Kidney (tissue), 14 donors: ENCODE measurements around the gene NOTUM. TPM values are rescaled to one million over a fixed set of nuclear protein-coding genes. Genes with fewer than 3 reads are reported as not detected.

Source experiments
- DNase-seq, 5 donors: peaks; one replicate each; pipeline ENCODE4 v3.0.0-alpha.2; 2013 to 2020
- FAIRE-seq: peaks from 2 replicates; lab custom pipeline; 2012; peaks lifted over from hg19 to GRCh38; lab: Jason Lieb, UNC
- H3K27ac ChIP-seq, 2 donors: one replicate each; pipeline ENCODE4 v1.7.0; 2013; ENCODE audit warnings: low read depth in 2 of 2, low read length in 2 of 2, inconsistent platforms in 1 of 2
- H3K27me3 ChIP-seq: one replicate; pipeline ENCODE4 v1.7.1; 2013; ENCODE audit warnings: low read length, inconsistent platforms; ENCODE audit not compliant: control insufficient read depth, insufficient read depth
- H3K36me3 ChIP-seq, 3 donors: one replicate each; pipeline versions ENCODE4 v1.7.0 to v1.7.1; 2013; ENCODE audit warnings: low read length in 3 of 3, control low read depth in 1 of 3, inconsistent platforms in 1 of 3; ENCODE audit not compliant: insufficient read depth in 3 of 3, control insufficient read depth in 2 of 3
- H3K4me1 ChIP-seq, 3 donors: one replicate each; pipeline versions ENCODE4 v1.7.0 to v1.7.1; 2013; ENCODE audit warnings: low read length in 3 of 3, inconsistent platforms in 1 of 3, low read depth in 1 of 3; ENCODE audit not compliant: control insufficient read depth in 2 of 3, insufficient read depth in 2 of 3
- H3K4me3 ChIP-seq, 3 donors: one replicate each; pipeline versions ENCODE4 v1.7.0 to v1.8.1; 2013; ENCODE audit warnings: low read length in 3 of 3, control low read depth in 1 of 3, inconsistent platforms in 1 of 3
- H3K9ac ChIP-seq, 3 donors: one replicate each; pipeline versions ENCODE4 v1.7.0 to v1.7.1; 2013; ENCODE audit warnings: low read length in 3 of 3, control low read depth in 1 of 3, inconsistent platforms in 1 of 3
- H3K9me3 ChIP-seq, 3 donors: one replicate each; pipeline versions ENCODE4 v1.7.0 to v1.7.1; 2013; ENCODE audit warnings: low read length in 3 of 3, control low read depth in 1 of 3, inconsistent platforms in 1 of 3; ENCODE audit not compliant: control insufficient read depth in 2 of 3, insufficient read depth in 1 of 3
- CTCF ChIP-seq: IDR thresholded peaks from 3 replicates; pipeline ENCODE4 v1.5.1; 2012; ENCODE audit warnings: mild to moderate bottlenecking, moderate library complexity, borderline replicate concordance; ENCODE audit not compliant: insufficient read depth; ENCODE audit errors: extremely low read depth
- intact Hi-C: fragments of 100-400 bp; cut with DNase I; formaldehyde crosslinking; loops from one replicate; pipeline ENCODE4 v1.11.1; 2022
- polyA plus RNA-seq: library from polyadenylated mRNA; stranded (reverse); fragments of 350-450 nt; fragmentation: Illumina TruSeq; extraction: RNeasy Lipid Tissue Mini Kit (QIAGEN cat#74804); gene quantifications from one replicate; pipeline ENCODE4 v1.2.3, GENCODE V29; 2014; ENCODE audit warnings: low read depth, low replicate concordance; ENCODE audit not compliant: insufficient read depth
- total RNA-seq: library from RNA; stranded (reverse); fragmentation: NEBNext Ultra II Directional; extraction: Animal tissue kit (Norgen Biotek cat#: 25700); gene quantifications from one replicate; pipeline ENCODE4 v1.2.1, GENCODE V29; 2021
- donor health status: control.
- donor health status: control.
- donor health status: control.
- donor health status: control.
- donor health status: control.
- donor health status: DM: yes; HTN: yes; CAD: no.
- donor health status: Normal renal cell carcinoma (clear cell type).

Gene NOTUM
- total and polyA plus RNA-seq, 2 donors from 2014 or later: not detected

GRCh38 chr17:81909231-81909630 is 51.8 kb downstream of the NOTUM start:
- peaks cover 0 to 9% (median 0%) of the 10 kb centered on the region in 3 donors for H3K4me1 ChIP-seq
- H3K9me3 ChIP-seq: no peaks in the 10 kb centered on the region
- H3K27ac ChIP-seq: no peak overlapping the region
- no peak overlapping the region for H3K4me3 ChIP-seq
- intact Hi-C loops: no loop called here
- TF ChIP-seq CTCF: no peak
- FAIRE-seq (no peak), DNase-seq (no peak)
- peaks cover 0 to 25% (median 14%) of the 10 kb centered on the region in 3 donors for H3K36me3 ChIP-seq
- H3K27me3 ChIP-seq: no peaks in the 10 kb centered on the region
- H3K9ac ChIP-seq: peak overlapping the region in 1 of 3 donors; percentile 7

- Histone ChIP-seq H3K27ac (no peak overlapping the region), H3K9ac (no peak overlapping the region), H3K36me3 (peaks cover 0 to 21% (median 11%) of the 10 kb centered on the region in 3 donors), H3K4me3 (no peak overlapping the region), H3K27me3 (no peaks in the 10 kb centered on the region), H3K9me3 (no peaks in the 10 kb centered on the region), H3K4me1 (peaks cover 0 to 9% (median 0%) of the 10 kb centered on the region in 3 donors)
- DNase-seq (no peak), FAIRE-seq (no peak)
- intact Hi-C loops: no loop called here
- TF ChIP-seq CTCF: no peak
Observed at GRCh38 chr17:81908793-81909192, 52.2 kb downstream of the NOTUM start.

GRCh38 chr17:81907219-81908145 is 53.5 kb downstream of the NOTUM start:
- no peak for DNase-seq
- intact Hi-C loops: no loop called here
- H3K36me3 ChIP-seq: peaks cover 0 to 12% (median 3%) of the 10 kb centered on the region in 3 donors

More at GRCh38 chr17:81907219-81908145, 53.5 kb downstream of the NOTUM start:
- FAIRE-seq: no peak
- H3K4me1 ChIP-seq: peaks cover 0 to 9% (median 0%) of the 10 kb centered on the region in 3 donors
- no peak overlapping the region for H3K4me3 ChIP-seq
- no peaks in the 10 kb centered on the region for H3K9me3 ChIP-seq
- H3K27me3 ChIP-seq: no peaks in the 10 kb centered on the region
- TF ChIP-seq CTCF: no peak
- no peak overlapping the region for H3K27ac ChIP-seq
- no peak overlapping the region for H3K9ac ChIP-seq
